Measurements from ENCODE around the gene PPP1R37. TPM values are rescaled to one million over a fixed set of nuclear protein-coding genes. Genes with fewer than 3 reads are reported as not detected.

Gene PPP1R37
- total and polyA plus RNA-seq, 2 donors (not counting 1 experiment from before 2014, with no cell fraction given) = 20.7 to 28.1 TPM

DNA sequence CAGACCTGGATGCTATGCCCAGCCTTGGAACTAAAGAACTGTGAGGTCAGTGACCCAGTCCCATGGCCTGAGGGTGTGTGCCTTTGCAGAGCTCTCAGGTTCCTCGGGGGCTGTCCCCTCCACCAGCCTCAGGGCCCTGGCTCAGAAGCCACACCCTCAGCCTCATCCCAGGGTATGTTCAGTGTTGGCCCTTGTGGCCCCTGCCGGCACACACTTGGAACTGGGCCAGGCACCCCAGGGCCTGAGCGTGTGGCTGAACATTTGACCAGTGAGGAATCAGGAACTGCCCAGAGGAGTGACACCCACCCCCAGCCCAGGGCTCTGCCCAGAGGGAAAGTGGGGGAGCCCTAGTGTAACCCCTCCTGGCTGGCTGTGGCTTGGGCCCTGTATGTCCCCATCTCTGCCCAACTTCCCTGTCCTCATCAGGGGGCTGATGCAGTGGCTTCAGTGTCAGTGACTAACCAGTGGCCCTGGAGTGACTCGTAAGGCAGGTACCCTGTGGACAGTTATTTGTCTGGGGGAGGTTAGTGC is 57.8 kb downstream of the PPP1R37 start:
- Mint-ChIP-seq H3K27ac (no peak overlapping the region), H3K4me1 (peaks cover 18% of the 10 kb centered on the region), H3K27me3 (peaks cover 20% of the 10 kb centered on the region), H3K9me3 (ENCODE audit: insufficient read depth) (no peaks in the 10 kb centered on the region), H3K4me3 (peak overlapping the region; percentile 54)
- ATAC-seq (ENCODE audit: low read depth) = no peak
- H3K27me3 ChIP-seq (replicated peaks in 1 of 4; ENCODE audit: control extremely low read depth in 1 of 4, control insufficient read depth in 3 of 4, insufficient read depth in 4 of 4, low read length in 3 of 4) = peaks cover 0 to 37% (median 11%) of the 10 kb centered on the region in 4 experiments
- peaks cover 0 to 7% of the 10 kb centered on the region in 2 experiments for H3K36me3 ChIP-seq (replicated peaks in 1 of 2; ENCODE audit: control extremely low read depth in 1 of 2, control insufficient read depth in 1 of 2, extremely low read depth in 1 of 2, insufficient read depth in 2 of 2, low read length in 1 of 2)
- intact Hi-C loops (cut with micrococcal nuclease) = no loop called here
- no peak overlapping the region for H3K4me3 ChIP-seq (ENCODE audit: control extremely low read depth in 1 of 5, extremely low read depth in 1 of 5, insufficient read depth in 1 of 5, low read depth in 2 of 5, low read length in 4 of 5)
- no peak overlapping the region for H3K9ac ChIP-seq (ENCODE audit: low read length)
- POLR2A ChIA-PET = no interaction called here
- CTCF ChIA-PET = interaction anchor here (1.0 to 1.3 kb wide), 2 partner anchors 9 to 10 kb away, joined by 3 read pairs; partner anchors contain the start of gene NKPD1
- H4K20me1 ChIP-seq (ENCODE audit: control insufficient read depth, insufficient read depth, low read length, poor library complexity, severe bottlenecking) = no peaks in the 10 kb centered on the region
- WGBS (ENCODE audit: insufficient coverage) = 78% methylated on average over 4 of the region's 4 CpGs
- no peak overlapping the region for H2AFZ ChIP-seq (ENCODE audit: insufficient read depth, low read depth, low read length, poor library complexity, severe bottlenecking)
- H3K27ac ChIP-seq (ENCODE audit: low read length in 2 of 2) = no peak overlapping the region
- no peak for DNase-seq
- peaks cover 0 to 22% (median 0%) of the 10 kb centered on the region in 3 donors for H3K9me3 ChIP-seq (ENCODE audit: control extremely low read depth in 1 of 3, control insufficient read depth in 2 of 3, insufficient read depth in 1 of 3, low read length in 2 of 3)
- H3K4me1 ChIP-seq (ENCODE audit: control insufficient read depth in 2 of 2, insufficient read depth in 2 of 2, low read length in 2 of 2) = peaks cover 22 to 29% of the 10 kb centered on the region in 2 donors
- TF ChIP-seq EZH2 (IDR thresholded peaks at IDR 0.05; ENCODE audit: borderline replicate concordance, insufficient read depth, low read depth, low read length, poor library complexity, severe bottlenecking) (no peak), CTCF (IDR thresholded peaks at IDR 0.05) (no peak)
- no peaks in the 10 kb centered on the region for H3K79me2 ChIP-seq (ENCODE audit: control insufficient read depth, insufficient read depth, low read length)
- no peak overlapping the region for H3K4me2 ChIP-seq (replicated peaks; ENCODE audit: low read depth, low read length, poor library complexity, severe bottlenecking)

- no peaks in the 10 kb centered on the region for H3K9me3 Mint-ChIP-seq (ENCODE audit: insufficient read depth)
- H2AFZ ChIP-seq (ENCODE audit: insufficient read depth, low read depth, low read length, poor library complexity, severe bottlenecking) = no peak overlapping the region
- no peak overlapping the region for H3K4me3 ChIP-seq (ENCODE audit: control extremely low read depth in 1 of 5, extremely low read depth in 1 of 5, insufficient read depth in 1 of 5, low read depth in 2 of 5, low read length in 4 of 5)
- POLR2A ChIA-PET = no interaction called here
- H3K9me3 ChIP-seq (ENCODE audit: control extremely low read depth in 1 of 3, control insufficient read depth in 2 of 3, insufficient read depth in 1 of 3, low read length in 2 of 3) = peaks cover 0 to 22% (median 0%) of the 10 kb centered on the region in 3 donors
- DNase-seq (no peak), ATAC-seq (ENCODE audit: low read depth) (no peak)
- no peaks in the 10 kb centered on the region for H3K79me2 ChIP-seq (ENCODE audit: control insufficient read depth, insufficient read depth, low read length)
- H3K27me3 Mint-ChIP-seq = peaks cover 20% of the 10 kb centered on the region
- H3K4me3 Mint-ChIP-seq = peak overlapping the region; percentile 54
- peaks cover 18% of the 10 kb centered on the region for H3K4me1 Mint-ChIP-seq
- H3K27ac Mint-ChIP-seq = no peak overlapping the region
- H3K36me3 ChIP-seq (replicated peaks in 1 of 2; ENCODE audit: control extremely low read depth in 1 of 2, control insufficient read depth in 1 of 2, extremely low read depth in 1 of 2, insufficient read depth in 2 of 2, low read length in 1 of 2) = peaks cover 0 to 7% of the 10 kb centered on the region in 2 experiments
- no peak overlapping the region for H3K9ac ChIP-seq (ENCODE audit: low read length)
- 90% methylated on average over 7 of the region's 7 CpGs for WGBS (ENCODE audit: insufficient coverage)
- CTCF ChIA-PET = interaction anchor here (1.0 to 1.3 kb wide), 2 partner anchors 9 kb away, joined by 3 read pairs; partner anchors contain the start of gene NKPD1
- no peak overlapping the region for H3K27ac ChIP-seq (ENCODE audit: low read length in 2 of 2)
- TF ChIP-seq EZH2 (IDR thresholded peaks at IDR 0.05; ENCODE audit: borderline replicate concordance, insufficient read depth, low read depth, low read length, poor library complexity, severe bottlenecking) (no peak), CTCF (IDR thresholded peaks at IDR 0.05) (no peak)
- H3K4me1 ChIP-seq (ENCODE audit: control insufficient read depth in 2 of 2, insufficient read depth in 2 of 2, low read length in 2 of 2) = peaks cover 22 to 29% of the 10 kb centered on the region in 2 donors
- no peaks in the 10 kb centered on the region for H4K20me1 ChIP-seq (ENCODE audit: control insufficient read depth, insufficient read depth, low read length, poor library complexity, severe bottlenecking)
- H3K27me3 ChIP-seq (replicated peaks in 1 of 4; ENCODE audit: control extremely low read depth in 1 of 4, control insufficient read depth in 3 of 4, insufficient read depth in 4 of 4, low read length in 3 of 4) = peaks cover 0 to 42% (median 11%) of the 10 kb centered on the region in 4 experiments
- intact Hi-C loops (cut with micrococcal nuclease) = no loop called here
- H3K4me2 ChIP-seq (replicated peaks; ENCODE audit: low read depth, low read length, poor library complexity, severe bottlenecking) = peak overlapping the region; percentile 94
These were observed 58.3 kb downstream of the PPP1R37 start for GRCh38 chr19:45151320-45151719.
